Jurkat, Clone E6-1 (cell line): Measurements from ENCODE around the gene MACROH2A1. TPM values are rescaled to one million over a fixed set of nuclear protein-coding genes. Genes with fewer than 3 reads are reported as not detected.
A peak's percentile ranks its signal among the peaks of the same experiment; 100 is the strongest.

Experiments used
- DNase-seq: peaks from one replicate; pipeline ENCODE4 v3.0.0-alpha.2; 2011; ENCODE audit warnings: low read depth, low spot score
- H3K4me3 ChIP-seq: 2 replicates; pipeline ENCODE4 v1.5.1; 2011; ENCODE audit warnings: mild to moderate bottlenecking, low read length, control low read depth, moderate library complexity
- polyA plus RNA-seq: library from polyadenylated mRNA; unstranded; fragments of >200 nt; gene quantifications from one replicate; pipeline ENCODE4 v1.2.1, GENCODE V29; 2012; ENCODE audit warnings: missing spikeins; ENCODE audit not compliant: insufficient read length, insufficient read depth

The MACROH2A1 gene
- polyA plus RNA-seq, result 283 TPM

GRCh38 chr5:135398855-135399793 lies at the start of gene MACROH2A1:
Gene MACROH2A1, minus strand, starts transcription at chr5:135399231. Its CDS starts 10,138 bp downstream, at chr5:135389093.
- no peak for DNase-seq
- peak within 1 kb of the TSS; percentile 78 for H3K4me3 ChIP-seq

- no peak overlapping the region for H3K4me3 ChIP-seq
Observed at GRCh38 chr5:135448071-135448739, 49.2 kb upstream of the MACROH2A1 start.

GRCh38 chr5:135447298-135447929 lies 48.4 kb upstream of the MACROH2A1 start, which contains the start of gene DCANP1:
Gene DCANP1, minus strand, starts transcription at chr5:135447348. Its CDS starts 240 bp downstream, at chr5:135447108.
- H3K4me3 ChIP-seq, result no peak within 1 kb of the TSS

More at GRCh38 chr5:135448071-135448739, 49.2 kb upstream of the MACROH2A1 start:
- no peak for DNase-seq

GRCh38 chr5:135446615-135447014 lies 47.6 kb upstream of the MACROH2A1 start:
- no peak for DNase-seq
- H3K4me3 ChIP-seq, result no peak overlapping the region

More at GRCh38 chr5:135447298-135447929, 48.4 kb upstream of the MACROH2A1 start, which contains the start of gene DCANP1:
- DNase-seq, result no peak

GRCh38 chr5:135446206-135446605 lies 47.2 kb upstream of the MACROH2A1 start:
- no peak overlapping the region for H3K4me3 ChIP-seq
- no peak for DNase-seq

- no peak for DNase-seq
- H3K4me3 ChIP-seq, result no peak overlapping the region
Observed at GRCh38 chr5:135445306-135445985, 46.4 kb upstream of the MACROH2A1 start.

GRCh38 chr5:135444881-135445280 lies 45.9 kb upstream of the MACROH2A1 start:
- H3K4me3 ChIP-seq, result no peak overlapping the region
- DNase-seq, result no peak

- H3K4me3 ChIP-seq, result no peak overlapping the region
- DNase-seq, result no peak
Observed at GRCh38 chr5:135444360-135444759, 45.3 kb upstream of the MACROH2A1 start.

GRCh38 chr5:135443161-135443960 lies 44.3 kb upstream of the MACROH2A1 start:
- DNase-seq, result no peak
- H3K4me3 ChIP-seq, result no peak overlapping the region

GRCh38 chr5:135442431-135443160 lies 43.6 kb upstream of the MACROH2A1 start:
- DNase-seq, result no peak
- H3K4me3 ChIP-seq, result no peak overlapping the region

- DNase-seq, result no peak
- H3K4me3 ChIP-seq, result no peak overlapping the region
Observed at GRCh38 chr5:135441919-135442318, 42.9 kb upstream of the MACROH2A1 start.

- DNase-seq, result no peak
Observed at GRCh38 chr5:135441350-135441831, 42.4 kb upstream of the MACROH2A1 start.

GRCh38 chr5:135440916-135441315 lies 41.9 kb upstream of the MACROH2A1 start:
- DNase-seq, result no peak
- H3K4me3 ChIP-seq, result no peak overlapping the region

More at GRCh38 chr5:135441350-135441831, 42.4 kb upstream of the MACROH2A1 start:
- H3K4me3 ChIP-seq, result no peak overlapping the region

- DNase-seq, result no peak
- no peak overlapping the region for H3K4me3 ChIP-seq
Observed at GRCh38 chr5:135439231-135440205, 40.5 kb upstream of the MACROH2A1 start.

- DNase-seq, result no peak
- H3K4me3 ChIP-seq, result no peak overlapping the region
Observed at GRCh38 chr5:135438636-135439221, 39.7 kb upstream of the MACROH2A1 start.
